Measurements from ENCODE around the gene PIK3CA.
A peak's percentile ranks its signal among the peaks of the same experiment; 100 is the strongest.
"Not testable (repeated sequence)": the region's sequence is repeated elsewhere in the genome, so short reads cannot be mapped to it uniquely, and the experiment has no call there.

PIK3CA gene

DNA sequence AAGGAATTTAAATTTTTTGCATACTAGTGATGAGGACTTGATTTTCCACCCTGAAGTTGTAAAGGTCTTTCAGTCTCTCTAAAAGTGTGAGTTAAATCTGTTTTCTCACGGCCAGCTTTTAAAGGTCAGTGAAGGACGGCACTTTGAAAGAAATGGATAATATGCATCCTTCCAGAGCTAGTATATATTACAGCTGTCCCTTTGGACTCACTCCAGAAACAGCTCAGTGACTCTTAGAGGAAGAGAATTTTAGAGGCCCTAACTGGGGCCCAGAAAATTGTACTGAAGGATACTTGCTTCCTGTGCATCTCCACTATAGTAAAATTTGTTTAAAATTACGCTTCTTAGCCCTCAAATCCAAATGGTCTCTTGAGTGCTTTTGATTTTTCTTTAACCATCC, 41.6 kb downstream of the PIK3CA start:
- H3K4me3 ChIP-seq (ENCODE audit: low read depth, low read length), result no peak overlapping the region
- DNase-seq (ENCODE audit: low read depth), result peak; percentile 82

- DNase-seq (ENCODE audit: low read depth), result no peak
- H3K4me3 ChIP-seq (ENCODE audit: low read depth, low read length), result no peak overlapping the region
These were observed 42.4 kb downstream of the PIK3CA start for GRCh38 chr3:179190581-179190980.

- no peak overlapping the region for H3K4me3 ChIP-seq (ENCODE audit: low read depth, low read length)
- DNase-seq (ENCODE audit: low read depth), result no peak
These were observed 44.4 kb downstream of the PIK3CA start for GRCh38 chr3:179192542-179192941.

DNA sequence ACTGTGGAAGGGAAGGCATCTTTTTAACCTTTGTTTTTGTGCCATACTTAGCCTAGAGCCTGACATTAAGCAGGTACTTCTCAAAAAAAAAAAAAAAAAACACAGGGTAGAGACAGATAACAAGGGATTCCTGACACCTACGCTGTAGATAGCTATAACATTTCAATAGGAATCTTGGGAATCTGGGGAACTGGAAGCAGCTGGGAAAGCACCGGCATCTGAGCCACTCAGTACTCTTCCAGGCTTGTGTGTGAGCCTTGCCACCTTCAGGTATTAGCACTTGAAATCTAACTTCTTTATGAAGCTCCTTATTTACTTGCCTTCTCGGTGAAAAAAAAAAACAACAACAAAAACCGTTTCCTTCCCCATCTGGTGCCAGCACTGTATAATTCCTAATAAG, 46.8 kb downstream of the PIK3CA start:
- H3K4me3 ChIP-seq (ENCODE audit: low read depth, low read length), result no peak overlapping the region
- no peak for DNase-seq (ENCODE audit: low read depth)

DNA sequence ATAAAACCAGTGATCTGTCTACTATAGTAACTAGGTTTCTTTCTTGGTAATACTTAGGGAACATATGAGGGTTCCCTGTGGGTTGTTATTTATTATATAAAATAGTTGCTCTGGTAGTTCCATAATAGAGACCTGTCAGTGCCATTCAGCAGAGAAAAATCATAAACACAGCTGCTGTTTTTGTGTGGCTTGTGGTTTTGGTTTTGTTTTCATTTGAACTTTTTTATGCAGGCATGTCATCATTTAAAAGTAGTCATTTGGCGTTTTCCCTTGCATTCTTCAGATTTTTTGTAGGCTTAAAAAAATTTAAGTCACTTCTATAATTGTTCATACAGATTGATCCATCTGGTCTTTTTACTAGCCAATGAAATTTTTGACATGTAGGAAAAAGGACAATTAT, 47.9 kb downstream of the PIK3CA start:
- H3K4me3 ChIP-seq (ENCODE audit: low read depth, low read length), result no peak overlapping the region
- no peak for DNase-seq (ENCODE audit: low read depth)

DNA sequence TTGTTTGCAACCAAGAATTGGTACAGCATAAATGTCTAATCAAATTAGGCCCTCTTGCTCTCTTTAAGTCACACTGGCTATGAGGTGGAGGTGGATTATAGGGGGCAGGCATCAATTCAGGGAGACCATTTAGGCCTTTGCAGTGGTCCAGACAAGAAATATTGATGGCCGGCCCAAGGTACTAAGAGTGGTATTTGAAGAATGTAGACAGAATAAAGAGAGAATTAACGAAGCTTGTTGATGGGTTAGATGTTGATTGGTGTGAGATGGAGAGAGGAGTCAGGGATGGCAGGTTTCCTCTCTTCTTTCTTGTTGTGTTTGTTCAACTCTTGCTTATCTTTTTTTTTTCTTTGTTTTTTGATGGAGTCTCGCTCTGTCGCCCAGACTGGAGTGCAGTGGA, 48.5 kb downstream of the PIK3CA start:
- DNase-seq (ENCODE audit: low read depth), result no peak
- no peak overlapping the region for H3K4me3 ChIP-seq (ENCODE audit: low read depth, low read length)

DNA sequence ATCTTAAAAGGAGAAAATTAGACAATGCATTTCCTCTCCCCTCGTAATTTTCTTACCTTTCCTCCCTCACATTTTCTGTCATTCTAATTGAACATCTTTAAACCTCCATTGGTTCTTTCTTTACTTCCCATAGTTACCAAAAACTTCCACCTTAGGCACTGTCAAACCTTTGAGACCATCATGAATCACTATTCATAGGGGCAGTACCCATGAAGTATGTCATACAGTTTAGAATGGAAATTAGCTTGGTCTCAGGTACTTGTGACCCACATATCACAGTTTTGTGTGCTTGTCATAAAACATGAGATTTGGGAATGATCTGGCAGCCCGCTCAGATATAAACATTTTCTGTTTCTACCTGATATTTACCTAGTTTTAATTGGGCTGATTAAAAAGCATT, 52.6 kb downstream of the PIK3CA start:
- H3K4me3 ChIP-seq (ENCODE audit: low read depth, low read length), result no peak overlapping the region
- no peak for DNase-seq (ENCODE audit: low read depth)

DNA sequence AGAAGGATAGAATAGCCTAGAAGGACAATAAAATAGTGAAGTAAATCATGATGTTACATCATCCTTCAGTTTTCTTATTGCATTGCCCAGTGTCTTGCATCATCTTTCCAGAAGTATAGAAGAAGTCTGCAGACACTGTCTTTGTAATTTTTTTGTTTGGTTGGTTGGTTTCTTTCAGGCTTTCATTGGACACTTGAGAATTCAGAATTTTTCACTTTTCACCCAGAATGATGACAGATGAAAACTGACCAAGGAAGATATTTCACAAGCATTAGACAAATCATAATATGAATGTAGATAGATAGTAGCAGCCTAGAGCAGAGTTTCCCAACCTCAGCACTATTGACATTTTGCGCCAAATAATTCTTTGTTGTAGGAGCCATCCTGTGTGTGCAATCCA, 67.4 kb downstream of the PIK3CA start:
- not testable (repeated sequence) for H3K4me3 ChIP-seq (ENCODE audit: low read depth, low read length)
- peak; percentile 58 for DNase-seq (ENCODE audit: low read depth)

DNA sequence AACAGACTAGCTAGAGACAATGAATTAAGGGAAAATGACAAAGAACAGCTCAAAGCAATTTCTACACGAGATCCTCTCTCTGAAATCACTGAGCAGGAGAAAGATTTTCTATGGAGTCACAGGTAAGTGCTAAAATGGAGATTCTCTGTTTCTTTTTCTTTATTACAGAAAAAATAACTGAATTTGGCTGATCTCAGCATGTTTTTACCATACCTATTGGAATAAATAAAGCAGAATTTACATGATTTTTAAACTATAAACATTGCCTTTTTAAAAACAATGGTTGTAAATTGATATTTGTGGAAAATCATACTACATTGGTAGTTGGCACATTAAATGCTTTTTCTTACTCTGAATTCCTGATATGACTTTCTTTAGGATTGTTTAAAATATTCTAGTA, 70.1 kb downstream of the PIK3CA start:
- DNase-seq (ENCODE audit: low read depth); H3K4me3 ChIP-seq (ENCODE audit: low read depth, low read length): not testable (repeated sequence)

- no peak for DNase-seq (ENCODE audit: low read depth)
- H3K4me3 ChIP-seq (ENCODE audit: low read depth, low read length), result no peak overlapping the region
These were observed 75.4 kb downstream of the PIK3CA start for GRCh38 chr3:179223548-179223947.

DNA sequence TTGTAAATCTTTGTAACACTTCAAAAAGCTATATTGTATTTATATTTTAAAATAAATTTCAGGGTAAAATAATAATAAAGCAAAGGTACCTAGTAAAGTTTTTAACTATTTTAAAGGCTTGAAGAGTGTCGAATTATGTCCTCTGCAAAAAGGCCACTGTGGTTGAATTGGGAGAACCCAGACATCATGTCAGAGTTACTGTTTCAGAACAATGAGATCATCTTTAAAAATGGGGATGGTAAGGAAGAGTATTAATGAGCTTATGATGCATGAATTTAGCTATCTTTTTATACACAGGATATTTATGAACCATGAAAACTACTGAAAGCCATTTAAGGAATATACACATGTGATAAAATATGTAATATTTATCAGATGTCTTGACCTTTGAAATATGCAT, 76.4 kb downstream of the PIK3CA start:
- DNase-seq (ENCODE audit: low read depth), result no peak

DNA sequence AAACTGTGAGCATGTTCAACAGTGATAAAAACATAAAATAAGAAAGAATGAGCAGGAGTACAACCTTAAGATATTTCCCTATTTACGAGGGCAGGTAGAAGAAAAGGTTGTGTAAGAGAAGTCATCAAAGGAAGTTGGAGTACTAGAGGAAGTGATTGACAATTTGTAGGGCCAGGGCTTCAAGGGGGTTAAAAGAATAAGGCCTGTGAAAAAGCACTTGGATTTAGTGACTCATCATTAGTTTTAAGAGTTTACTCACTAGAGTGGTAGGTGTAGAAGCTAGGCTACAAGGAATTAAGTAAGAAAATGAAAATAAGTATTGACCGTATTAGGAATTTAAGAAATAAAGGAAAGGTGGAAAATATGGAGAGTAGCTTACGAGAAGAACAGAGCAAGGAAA, 79.2 kb downstream of the PIK3CA start:
- no peak for DNase-seq (ENCODE audit: low read depth)

More for the DNA sequence above, 76.4 kb downstream of the PIK3CA start:
- no peak overlapping the region for H3K4me3 ChIP-seq (ENCODE audit: low read depth, low read length)

GRCh38 chr3:179229177-179229576, 81.0 kb downstream of the PIK3CA start:
- H3K4me3 ChIP-seq (ENCODE audit: low read depth, low read length), result no peak overlapping the region
- no peak for DNase-seq (ENCODE audit: low read depth)

More for the DNA sequence above, 79.2 kb downstream of the PIK3CA start:
- no peak overlapping the region for H3K4me3 ChIP-seq (ENCODE audit: low read depth, low read length)

DNA sequence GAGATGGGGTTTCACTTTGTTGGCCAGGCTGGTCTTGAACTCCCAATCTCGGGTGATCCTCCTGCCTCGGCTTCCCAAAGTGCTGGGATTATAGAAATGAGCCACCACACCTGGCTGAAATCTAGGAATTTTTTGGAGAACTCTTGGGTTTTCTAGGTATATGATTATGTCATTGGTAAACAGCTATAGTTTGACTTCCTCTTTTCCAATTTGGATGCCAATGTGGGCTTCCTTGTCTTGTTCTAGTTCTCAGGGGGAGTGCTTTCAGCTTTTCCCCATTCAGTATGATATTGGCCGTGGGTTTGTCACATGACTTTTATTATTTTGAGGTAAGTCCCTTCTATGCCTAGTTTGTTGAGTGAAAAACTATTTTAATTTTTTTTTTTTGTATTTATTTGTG, 84.9 kb downstream of the PIK3CA start:
- H3K4me3 ChIP-seq (ENCODE audit: low read depth, low read length), result no peak overlapping the region
- no peak for DNase-seq (ENCODE audit: low read depth)

GRCh38 chr3:179234199-179234598, 86.0 kb downstream of the PIK3CA start:
- no peak for DNase-seq (ENCODE audit: low read depth)
- no peak overlapping the region for H3K4me3 ChIP-seq (ENCODE audit: low read depth, low read length)

DNA sequence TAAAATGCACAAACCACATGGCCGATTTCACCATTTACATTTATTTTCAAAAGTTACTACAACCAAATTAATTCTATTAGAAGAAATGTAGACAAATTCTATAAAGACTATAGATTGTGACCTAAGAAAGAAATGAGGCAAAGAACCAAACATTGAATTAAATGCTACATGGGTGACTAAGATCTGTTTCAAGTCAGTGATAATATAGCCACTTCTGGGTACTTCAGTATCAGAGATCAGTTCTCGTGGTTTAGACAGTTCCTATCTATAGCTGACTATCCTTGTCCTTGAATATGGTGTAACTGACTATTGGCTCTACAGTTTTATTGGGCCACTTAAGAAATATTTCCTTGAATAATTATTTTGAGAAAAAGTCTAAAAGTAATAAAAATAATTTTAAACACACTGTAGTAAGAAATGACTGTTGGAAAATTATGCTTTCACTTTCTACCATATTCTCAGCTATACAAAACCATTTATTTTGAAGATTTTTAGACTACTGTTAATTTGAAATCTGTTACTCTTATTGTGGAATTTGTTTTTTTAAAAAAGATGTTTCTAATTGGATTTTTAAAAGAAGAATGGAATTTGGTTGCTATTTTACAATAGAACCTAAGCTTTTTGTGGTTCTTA, 88.6 kb downstream of the PIK3CA start:
- no peak for DNase-seq (ENCODE audit: low read depth)
- no peak overlapping the region for H3K4me3 ChIP-seq (ENCODE audit: low read depth, low read length)

DNA sequence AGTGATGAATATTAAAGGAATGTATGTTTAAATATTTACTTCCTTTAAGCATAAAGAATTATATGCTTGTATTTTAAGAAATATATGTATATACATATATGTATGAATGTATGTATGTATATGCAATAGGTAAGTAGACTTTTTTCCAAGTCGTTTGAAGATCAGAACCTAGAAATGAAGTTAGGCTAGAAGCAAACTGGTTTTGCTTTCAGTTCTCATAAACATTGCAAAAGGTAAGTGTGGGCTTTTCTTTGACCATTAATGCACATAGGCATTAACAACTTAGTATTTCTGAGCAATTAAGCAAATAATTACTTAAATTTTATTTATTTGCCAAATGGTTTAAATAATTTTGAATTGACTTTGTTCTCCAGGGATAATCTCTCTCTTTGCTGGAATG, 92.1 kb downstream of the PIK3CA start:
- DNase-seq (ENCODE audit: low read depth), result not testable (repeated sequence)

DNA sequence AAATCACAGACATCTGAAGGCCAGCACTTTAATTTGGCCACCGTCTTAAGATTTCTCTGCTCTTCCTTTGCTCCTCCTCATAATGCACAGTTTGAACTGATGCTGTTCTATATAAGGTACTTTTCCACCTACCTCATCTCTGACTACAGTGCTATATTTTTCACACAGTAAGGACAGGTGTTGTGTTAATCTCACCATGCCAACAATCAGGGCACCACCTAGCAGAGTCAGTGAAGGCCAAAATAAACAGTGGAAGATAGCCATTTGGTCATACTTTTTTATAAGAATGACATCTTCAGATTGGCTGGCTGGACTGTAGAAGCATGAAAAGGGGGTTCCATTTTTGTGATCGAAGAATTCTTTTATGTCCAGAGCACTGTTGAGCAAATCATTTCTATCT, 94.7 kb downstream of the PIK3CA start:
- not testable (repeated sequence) for H3K4me3 ChIP-seq (ENCODE audit: low read depth, low read length); DNase-seq (ENCODE audit: low read depth)

More for the DNA sequence above, 92.1 kb downstream of the PIK3CA start:
- not testable (repeated sequence) for H3K4me3 ChIP-seq (ENCODE audit: low read depth, low read length)

DNA sequence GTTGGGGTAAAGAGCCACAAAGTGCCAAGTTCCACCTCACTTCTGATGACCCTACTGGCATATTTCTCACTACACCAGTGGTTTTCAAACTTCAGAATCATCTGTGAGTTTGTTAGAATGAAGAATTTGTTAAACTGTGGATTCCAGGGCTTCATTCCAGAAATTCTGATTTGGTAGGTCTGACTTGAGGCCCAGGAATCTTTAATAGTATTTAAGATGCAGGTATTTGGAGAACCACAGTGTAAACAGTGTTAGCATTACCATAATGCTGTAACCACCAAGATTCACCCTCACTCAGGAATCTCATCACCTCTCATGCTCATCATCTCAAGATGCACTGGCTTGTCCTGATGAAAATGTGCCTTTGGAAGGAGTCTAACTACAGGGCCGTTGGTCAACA, 96.7 kb downstream of the PIK3CA start:
- H3K4me3 ChIP-seq (ENCODE audit: low read depth, low read length), result no peak overlapping the region
- DNase-seq (ENCODE audit: low read depth), result no peak

DNA sequence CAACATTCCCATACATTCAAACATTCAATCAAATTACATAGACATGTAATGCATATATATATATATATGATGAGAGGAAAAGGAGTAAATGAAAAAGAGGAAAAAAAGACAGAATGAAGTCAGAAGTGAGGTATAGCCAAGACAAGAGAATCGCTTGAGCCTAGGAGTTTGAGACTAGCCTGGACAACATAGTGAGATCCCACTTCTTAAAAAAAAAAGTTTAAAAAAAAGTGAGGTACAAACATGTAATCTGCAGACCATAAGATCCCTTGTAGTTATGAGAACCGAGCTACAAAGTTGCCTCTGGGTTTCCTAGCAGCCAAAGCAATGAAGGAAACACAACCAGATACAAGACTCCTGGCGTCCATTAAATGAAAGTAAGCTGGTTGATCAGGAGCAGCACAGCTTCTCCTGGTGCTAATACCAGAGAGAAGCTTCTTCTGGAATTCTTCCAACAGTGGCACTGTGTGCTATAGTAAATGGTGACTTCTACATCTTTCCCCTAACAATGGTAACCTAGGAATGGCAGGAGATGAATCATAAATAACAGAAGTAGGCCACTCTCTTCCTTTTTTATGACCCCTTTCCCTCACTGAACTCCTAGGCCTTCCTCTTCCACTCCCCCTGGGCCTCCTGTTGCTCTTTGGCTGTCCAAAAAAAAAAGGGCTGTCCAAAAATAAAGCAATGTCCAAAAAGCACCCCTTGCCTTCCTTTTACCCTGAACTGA, 99.3 kb downstream of the PIK3CA start:
- DNase-seq (ENCODE audit: low read depth), result no peak
- H3K4me3 ChIP-seq (ENCODE audit: low read depth, low read length), result no peak overlapping the region

DNA sequence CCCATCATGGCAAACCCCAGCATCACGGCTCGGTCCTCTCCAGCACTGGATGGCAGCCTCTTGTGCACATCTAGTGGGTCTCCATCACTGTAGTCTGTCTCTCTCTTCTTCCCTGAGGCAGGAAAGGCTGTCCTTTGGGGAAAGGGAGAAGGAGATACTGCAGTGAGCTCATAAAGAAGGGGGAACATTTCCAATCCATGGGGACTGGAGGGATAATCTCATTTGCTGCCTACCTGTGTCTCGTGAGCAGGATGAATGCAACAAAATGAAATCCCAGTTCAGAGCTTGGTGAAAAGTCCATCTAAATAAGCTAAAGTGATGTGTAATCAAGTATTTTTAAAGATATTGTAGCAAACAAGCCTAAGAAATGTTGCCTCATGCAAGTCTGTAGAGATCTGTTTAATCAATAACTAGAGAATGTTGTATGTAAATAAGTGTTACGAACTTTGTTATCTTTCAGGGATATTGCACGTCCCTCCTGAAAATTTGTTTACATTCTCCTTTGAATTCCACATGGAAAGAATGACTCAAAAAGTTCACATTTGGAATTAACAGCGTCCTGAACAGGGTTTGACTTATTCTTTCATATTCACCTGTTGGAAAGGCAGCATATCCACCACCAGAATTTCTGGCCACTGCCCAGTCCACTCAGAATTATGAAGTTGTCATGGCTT, 102.8 kb downstream of the PIK3CA start, which contains the start of gene KCNMB3:
KCNMB3 (minus strand) TSS at position 312 of the 674 bp plus-strand sequence; CDS start at position 188, 124 bp downstream.
- no peak within 1 kb of the TSS for H3K4me3 ChIP-seq (ENCODE audit: low read depth, low read length)
- no peak for DNase-seq (ENCODE audit: low read depth)
